ENCODE results near the gene CCDC71.
A peak's percentile ranks its signal among the peaks of the same experiment; 100 is the strongest.

CCDC71 gene

DNA sequence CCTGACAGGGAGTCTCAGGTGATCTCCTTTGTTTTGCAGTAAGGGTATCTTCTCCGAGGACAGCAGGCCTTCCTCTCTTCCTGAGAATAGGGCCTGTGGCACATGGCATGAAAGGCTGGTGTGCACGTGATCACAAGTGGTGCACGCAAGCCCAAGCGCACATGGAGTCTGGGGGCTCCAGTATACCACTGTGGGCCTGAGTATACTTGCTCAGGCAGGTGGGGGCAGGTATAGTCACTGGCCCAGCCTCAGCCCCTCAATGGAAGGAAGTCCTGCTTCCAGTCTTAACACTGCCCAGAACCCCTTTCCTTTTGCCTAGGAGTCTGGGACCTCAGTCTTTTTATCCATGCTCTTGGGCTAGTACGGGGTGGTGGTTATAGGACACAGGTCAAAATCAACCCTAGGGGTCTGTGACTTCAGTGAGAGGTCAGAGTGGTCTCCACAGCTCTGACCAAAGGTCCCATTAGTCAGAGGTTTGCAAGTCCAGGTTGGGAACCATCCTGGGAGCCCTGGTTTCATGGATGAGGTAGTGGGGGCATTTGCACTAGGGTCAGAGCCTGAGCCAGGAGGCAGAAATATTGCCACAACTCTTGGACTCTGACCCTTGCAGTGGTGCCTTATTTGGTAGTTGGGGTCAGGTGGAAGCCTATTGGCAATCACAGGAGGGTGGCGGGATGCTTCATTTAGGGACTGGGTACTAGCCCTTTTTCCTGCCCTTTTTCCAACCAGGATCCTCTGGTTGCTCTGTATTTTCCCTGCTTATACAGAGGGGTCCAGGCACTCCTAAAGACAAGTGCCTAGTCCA is 823 bp upstream of the CCDC71 start:
- no peak for DNase-seq

DNA sequence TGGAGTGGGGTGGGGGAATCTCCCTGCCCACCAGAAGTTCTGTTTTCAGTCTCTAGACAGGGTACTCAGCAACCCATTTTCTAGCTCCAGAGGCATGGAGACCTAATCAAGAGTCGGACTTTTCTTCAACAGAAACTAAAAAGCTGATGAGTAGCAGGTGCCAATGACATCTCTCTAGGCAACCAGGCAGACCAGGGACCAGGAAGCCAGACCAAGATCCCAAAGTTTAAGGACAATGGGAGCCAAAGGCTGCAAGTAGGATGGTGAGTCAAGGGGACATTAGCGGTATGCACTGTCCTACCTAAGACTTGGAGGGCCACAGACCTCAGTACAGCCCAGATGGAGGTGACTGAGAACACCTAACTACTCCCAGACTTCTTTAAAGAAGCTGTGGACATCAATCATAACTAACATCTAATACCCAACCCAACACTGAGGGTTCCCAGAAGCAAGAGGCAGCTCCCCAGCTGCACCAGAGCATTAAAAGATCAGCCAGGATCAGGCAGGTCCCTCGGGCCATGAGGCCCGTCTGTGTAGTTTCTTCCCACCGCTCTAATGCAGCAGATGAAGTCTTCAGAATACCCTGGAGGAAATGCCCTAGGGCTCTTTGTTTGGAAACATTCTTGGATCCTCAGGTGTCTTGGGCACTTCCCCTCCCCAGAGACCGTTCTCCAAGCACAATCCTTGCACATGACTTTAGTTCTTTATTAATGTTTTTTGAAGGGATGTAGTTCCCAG is 979 bp downstream of the CCDC71 start:
- DNase-seq = no peak

DNA sequence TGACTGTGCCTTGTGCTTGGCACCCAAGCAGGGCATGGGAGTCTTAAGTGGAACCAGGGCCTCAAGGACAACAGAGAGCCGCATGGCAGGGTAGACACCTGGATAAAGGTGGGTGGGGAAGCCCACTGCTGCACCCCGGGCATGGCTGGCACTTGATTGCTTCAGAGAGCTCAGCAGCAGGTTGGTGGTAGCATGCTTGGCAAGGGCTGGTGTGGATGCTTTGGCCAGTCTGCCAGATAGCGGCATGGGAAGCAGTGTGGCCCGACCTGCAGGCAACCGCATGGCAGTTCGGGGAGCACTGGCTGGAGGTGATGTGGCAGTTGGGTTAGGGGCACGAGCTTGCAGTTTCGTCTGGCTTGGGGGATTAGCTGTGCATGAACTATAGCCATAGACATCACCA is 2.5 kb downstream of the CCDC71 start:
- no peak for DNase-seq

DNA sequence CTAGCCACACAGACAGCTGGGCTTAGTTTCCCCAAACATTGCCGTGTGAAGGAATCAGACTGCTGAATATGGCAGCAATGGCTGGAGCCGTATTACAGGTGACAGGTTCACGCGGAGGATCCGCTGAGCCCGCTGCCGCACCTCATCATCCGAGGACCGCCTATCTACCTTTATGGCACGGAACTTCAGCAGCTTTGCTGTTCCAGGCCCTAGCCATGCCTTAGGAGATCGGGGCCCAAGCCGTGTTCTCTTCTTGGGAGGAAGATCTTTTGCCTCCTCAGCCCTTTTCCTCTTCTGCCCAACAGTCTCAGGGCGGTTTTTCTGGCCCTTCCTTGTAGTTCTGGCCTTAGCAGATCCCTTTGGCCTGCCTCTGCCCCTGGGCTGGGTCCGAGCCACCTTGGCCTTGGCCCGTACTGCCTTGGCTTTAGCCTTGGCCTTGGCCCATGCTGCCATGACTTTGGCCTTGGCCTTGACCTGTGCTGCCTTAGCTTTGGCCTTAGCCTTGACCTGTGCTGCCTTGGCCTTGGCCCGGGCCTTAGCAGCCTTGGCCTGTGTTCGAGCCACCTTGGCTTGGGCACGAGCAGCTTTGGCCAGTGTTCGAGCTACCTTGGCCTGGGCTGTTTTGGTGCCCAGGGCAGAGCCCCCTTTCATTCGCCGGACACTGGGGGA is 3.2 kb downstream of the CCDC71 start:
- DNase-seq = no peak

DNA sequence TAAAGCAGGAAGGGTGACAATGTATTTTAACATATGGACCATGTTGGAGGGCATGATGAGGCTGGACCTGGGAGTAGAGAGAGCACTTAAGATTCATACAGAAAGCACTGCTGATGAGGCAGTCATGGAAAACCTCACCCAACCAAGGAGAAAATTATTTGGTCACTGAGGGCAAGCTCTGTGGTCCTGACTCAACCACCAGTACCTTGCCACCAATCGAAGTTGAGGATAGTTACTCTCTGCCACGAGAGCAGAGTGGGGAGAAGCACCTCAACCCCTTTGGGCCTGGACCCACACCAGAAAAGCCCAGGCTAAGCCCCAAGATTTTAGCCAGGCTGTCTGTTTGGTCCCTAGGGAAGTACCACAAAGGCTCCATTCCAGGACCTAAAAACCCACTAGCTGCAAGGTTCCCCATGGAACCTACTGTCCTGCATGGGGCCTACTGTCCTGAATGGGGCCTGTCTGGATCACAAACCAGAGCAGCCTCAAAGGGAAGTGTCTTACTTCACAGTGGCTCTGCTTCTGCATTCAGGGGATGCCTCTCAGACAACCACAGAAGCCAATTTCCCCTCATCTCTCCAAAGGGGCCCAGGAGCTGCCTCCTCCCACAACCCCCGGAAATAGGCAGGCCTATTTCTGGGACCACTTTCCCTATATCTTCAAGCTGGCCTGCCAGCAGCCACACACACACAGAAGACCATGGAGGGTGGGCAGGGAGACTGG is 4.2 kb downstream of the CCDC71 start:
- DNase-seq = no peak

DNA sequence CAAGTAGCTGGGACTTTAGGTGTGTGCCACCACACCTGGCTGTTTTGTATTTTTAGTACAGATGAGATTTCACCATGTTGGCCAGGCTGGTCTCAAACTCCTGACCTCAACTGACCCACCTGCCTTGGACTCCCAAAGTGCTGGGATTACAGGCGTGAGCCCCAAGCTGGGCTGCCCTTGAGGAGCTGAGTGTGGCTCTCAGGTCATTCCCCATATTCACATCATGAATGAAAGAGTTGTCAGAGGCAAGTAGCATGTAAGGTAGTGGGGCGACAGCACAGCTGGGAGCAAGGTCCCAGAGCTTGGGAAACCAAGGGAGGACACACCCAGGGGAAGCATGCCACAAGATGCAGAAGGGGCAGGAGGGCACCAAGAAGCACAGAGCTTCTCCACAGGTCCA is 4.9 kb downstream of the CCDC71 start:
- DNase-seq = no peak

DNA sequence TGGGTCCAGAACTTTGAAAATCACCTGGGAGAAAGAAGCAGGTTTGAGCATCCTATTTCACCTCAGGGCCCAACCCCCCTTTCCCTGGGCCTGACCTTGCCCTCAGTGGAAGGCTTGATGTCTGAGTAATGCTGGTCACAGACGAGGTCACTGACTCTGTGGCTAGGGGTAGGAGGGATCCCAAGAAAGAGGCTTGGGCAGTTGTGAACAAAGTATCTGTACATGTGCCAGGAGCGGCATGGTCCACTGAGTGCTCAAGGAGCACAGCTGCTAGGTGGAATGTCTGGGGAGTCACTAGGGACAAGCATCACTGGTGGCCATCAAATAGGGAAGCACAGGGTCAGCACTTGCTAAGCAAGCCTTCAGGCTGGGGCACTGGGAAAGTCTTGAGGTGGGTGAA is 7.3 kb downstream of the CCDC71 start:
- no peak for DNase-seq

DNA sequence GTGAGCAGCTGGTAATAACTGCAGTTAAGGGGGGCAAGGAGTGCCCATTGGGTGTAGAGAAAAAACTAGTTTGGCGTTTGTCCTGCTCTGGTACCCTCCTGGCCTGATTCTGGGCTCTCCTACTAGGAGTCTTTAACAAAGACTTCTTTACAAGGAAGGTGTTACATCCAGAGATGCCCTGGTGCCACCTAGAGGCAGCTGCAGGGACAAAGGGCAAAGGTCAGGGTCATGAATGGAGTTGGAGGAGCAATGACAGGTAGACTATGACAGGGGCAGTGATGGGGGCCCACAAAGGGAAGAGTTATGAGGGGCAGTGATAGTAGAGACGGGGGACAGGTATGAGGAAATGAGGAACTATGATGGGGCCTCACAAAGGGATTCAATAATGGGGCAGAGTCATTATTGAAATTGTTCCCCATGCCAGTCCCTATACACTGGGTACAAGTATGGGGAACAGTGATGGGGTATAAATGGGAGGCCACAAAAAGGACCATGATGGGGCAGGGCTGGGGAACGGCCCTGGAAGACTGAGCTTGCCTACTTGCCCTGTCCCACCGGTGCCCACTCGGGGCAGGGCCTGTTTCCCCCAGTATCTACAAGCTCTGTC is 7.9 kb downstream of the CCDC71 start:
- DNase-seq = no peak

DNA sequence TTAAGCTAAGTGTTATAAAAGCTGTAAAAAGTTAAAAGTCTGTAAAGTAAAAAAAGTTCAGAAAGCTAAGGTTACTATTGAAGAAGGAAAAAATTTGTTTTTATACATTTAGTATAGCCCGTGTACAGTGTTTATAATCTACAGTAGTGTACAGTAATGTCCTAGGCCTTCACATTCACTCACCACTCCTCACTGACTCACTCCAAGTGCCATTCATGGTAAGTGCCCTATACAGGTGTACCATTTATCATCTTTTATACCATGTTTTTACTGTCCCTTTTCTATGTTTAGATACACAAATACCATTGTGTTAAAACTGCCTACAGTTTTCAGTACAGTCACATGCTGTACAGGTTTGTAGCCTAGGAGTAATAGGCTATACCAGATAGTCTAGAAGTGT is 8.8 kb downstream of the CCDC71 start:
- DNase-seq = no peak

DNA sequence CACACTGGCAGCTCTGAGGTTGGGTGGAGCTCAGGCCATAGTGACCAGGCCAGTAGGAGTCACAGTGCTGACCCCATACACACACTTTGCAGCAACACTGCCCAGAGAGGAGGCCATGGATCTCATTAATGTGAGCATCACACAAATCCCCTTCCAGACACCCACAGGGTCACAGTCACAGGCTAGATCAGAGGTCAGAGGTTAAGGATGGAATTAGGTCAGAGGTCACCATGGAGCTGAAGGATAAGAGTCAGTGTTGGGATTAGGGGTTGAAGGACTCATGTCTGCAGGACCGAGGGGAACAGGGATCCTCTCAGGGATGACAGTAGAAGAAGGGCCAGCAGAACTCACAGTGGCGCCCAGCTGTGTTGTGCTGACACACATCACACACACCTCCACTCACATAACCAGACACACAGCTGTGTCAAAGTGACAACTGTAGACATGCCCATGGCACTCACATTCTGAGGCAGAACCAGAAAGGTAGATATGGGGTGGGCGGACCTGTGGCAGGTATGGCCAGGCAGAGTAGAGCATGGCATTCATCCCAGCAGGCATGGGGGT is 12.7 kb downstream of the CCDC71 start:
- no peak for DNase-seq

DNA sequence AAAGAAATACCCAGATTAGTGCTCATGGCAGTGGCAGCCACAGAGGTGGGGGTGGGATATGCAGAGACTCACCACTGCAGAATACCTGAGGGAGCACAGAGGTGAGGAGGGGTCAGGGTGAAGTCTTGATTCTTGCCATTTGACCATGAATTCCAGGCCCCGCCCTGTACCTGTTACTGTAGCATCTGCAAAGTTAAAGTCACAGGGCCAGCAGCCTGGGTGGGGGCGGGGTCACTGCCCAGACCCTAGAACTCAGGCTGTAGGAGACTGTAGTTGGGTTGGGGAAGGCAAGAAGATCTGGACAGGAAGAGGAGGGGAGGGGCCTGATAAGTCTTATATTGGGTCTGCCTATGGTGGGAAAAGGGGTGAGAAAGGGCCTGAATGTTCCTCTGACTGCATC is 14.5 kb downstream of the CCDC71 start:
- DNase-seq = no peak

DNA sequence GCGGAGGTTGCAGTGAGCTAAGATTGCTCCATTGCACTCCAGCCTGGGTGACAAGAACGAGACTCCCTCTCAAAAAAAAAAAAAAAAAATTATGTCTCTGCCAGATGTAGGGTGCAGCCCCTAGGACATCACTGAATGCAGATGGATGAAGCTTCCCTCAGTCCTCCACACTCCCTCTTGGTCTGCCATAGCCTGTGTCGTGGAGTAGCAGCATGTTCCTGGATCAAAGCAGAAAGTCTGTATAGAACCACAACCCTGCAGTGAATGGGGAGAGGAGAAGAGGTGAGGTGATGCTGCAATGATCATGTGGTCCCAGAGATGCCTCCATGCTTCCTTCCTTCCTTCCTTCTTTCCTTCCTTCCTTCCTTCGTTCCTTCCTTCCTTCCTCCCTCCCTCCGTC is 18.0 kb downstream of the CCDC71 start:
- no peak for DNase-seq

DNA sequence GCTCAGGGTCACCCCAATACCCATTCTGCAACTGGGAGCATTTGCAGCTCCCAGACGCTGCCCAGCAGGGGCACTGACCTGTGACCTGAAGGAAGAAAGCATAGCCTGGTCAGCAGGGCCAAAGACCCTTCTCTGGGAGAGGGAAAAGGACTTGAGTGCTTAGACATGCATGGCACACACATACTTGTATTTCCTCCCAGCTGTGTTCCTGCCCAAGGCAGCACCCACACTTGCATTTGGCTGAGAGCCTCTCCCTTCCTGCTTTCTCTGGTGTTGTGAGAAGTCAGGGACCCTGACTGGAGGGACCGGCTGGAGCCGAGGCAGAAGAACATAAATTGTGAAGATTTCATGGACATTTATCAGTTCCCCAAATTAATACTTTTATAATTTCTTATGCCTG is 26.1 kb downstream of the CCDC71 start:
- no peak for DNase-seq

DNA sequence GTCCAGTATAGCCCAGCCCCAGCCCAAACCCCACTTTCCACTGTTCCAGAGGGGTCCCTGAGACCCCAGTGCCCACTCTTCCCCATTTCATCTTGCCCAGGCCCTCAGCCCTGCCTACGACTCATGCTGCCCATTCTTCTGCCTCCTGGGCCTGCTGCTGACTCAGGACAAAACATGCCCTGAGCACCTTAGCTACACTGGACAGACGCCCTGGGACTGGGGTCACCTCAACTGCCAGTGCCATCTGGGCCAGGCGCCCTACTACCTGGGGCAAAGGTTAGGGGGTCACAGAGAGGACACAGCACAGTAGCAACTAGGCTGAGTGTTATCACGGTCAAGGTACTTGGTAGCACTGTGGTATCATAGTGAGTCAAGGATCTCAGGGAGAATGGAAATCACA is 30.6 kb downstream of the CCDC71 start:
- DNase-seq = no peak

DNA sequence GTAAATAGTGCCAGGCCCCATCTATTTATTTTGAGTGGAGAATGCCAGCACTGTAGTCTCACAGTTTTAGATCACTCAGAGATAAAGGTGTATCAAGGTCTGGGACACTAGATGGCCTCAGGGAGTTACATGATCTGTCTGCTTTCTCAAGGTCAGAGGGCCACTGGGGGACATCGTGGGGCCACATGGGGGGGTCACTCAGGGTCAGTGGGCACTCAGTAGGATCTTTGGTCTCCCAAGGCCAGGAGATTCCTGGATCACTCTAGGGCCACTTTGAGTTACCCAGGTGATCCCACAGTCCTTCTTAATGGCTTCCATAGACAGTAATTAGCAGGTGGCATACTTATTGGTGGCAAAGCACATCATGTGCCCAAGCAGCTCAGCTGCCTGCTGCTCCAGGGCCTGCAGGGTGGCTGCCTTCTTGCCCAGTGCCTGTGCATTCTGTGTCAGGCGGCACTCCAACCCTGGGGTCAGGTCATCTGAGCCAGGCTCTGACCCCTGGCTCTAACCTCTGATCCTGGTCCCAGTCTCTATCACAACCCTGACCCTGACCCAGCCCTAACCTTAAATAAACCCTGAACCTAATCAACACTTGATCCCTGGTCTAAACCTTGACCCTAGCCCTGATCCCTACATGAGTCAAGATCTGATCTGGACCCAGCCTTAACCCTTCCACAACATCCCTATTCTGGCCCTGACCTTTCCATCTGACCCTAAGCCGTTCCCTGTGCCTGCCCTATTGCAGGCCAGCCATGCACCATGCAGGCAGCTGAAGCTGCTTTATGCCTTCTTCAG is 31.5 kb downstream of the CCDC71 start:
- no peak for DNase-seq

DNA sequence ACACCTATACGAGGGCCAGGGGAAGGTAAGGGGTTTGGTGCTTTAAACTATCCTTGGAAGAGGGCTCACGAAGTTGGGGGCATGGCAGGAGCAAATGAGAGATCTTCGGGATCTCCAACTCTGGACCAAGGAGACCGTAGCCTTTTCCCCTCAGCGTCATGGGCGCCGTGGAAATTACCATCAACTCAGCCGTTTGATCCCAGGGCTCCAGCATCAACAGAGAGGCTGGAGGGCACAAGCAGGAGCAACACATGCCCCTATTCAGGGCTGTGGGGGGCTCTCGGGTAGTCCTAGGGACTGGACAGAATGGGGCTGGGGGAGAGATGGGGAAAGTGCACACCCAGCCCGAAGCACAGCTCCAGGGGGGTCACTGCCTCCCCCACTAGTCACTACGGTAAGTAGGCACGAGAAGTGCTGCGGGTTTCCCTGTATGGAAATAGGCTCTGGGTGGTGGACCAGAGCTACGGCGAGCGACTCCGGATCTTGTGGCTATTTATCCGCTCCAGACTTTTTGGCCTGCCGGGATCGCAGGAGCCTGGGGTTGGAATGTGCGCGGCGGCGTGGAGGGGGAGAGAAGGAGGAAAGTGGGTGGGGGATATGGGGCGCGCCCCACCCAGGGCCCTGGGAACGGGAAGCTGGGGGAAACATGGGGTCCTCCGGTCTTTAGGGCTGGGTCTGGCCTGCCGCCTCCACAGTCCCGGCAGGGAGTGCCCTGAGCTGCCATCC is 32.7 kb downstream of the CCDC71 start:
- peak; percentile 76 for DNase-seq

DNA sequence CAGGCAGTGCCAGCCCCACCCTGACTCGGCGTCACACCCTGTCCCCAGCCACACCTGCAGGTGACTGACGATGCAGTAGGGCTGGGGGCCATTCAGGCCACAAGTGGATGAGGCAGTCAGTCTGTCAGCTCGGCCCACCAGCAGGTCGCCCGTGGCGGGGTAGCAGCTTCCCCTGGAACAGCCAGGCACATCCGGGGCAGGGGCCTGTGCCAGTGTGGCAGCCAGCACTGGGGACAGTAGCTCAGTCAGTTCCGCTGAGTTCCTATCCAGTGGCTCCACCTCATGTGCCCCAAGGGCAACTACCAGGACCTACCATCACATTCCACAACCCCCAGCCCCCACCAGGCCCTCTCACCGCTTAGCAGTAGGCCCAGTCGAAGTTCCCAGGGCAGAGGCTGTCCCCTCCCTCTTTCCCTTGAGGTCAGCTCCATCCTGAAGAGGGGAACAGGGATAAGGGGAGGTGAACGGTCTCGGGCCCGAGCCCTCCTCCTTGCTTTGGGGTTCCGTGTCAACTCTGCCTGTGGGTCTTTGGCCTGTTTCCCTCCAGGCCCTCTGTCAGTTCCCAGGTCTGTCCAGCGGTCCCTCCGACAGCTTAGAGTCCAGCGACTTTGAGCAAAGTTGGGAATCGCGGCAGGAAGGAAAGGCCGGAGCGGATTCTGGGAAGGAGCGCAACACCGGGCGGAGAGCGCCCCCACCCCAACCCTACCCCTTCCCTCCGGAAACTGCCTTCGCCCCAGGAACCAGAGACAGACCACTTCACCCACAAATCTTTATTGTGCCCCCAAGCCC is 33.5 kb downstream of the CCDC71 start, which contains the start of gene LAMB2:
LAMB2 (minus strand) TSS at position 614 of the 789 bp plus-strand sequence; CDS start at position 431, 183 bp downstream.
- DNase-seq = peak; percentile 64

DNA sequence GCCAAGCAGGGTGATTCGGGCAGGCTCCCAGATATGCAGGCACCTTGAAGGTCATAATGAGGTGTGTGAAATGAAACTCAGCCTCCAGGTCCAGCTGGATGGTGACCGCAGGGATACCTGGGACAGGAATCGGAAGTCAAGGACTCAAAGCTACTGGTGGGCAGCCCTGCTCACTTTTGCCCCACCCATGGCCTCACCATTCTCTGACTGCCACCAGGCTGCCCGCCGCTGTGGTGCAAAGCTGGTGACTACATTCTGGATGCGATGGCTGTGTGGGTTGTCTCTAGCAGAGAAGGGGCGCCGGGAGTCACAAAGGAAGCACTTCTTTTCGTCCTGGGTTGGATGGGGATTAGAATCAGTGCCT is 34.1 kb downstream of the CCDC71 start:
- DNase-seq = no peak

DNA sequence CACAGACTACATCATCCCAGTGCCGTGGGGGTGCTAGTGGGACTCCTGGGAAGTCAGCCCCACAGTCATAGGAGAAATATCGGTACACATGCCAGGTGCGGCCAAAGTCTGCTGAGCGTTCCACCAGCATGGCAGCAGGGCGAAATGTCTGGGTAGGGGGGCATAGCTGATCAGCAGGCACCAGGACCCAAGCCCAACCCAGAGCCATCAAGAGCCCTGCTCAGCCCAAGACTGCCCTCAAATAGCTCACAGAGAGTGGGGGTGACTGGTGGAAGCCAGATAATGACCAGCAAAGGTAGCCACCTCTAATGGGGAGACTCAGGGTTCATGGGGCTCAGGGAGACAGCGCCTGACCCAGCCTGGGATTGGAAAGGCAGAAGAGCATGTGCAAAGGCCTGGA is 34.6 kb downstream of the CCDC71 start:
- no peak for DNase-seq

DNA sequence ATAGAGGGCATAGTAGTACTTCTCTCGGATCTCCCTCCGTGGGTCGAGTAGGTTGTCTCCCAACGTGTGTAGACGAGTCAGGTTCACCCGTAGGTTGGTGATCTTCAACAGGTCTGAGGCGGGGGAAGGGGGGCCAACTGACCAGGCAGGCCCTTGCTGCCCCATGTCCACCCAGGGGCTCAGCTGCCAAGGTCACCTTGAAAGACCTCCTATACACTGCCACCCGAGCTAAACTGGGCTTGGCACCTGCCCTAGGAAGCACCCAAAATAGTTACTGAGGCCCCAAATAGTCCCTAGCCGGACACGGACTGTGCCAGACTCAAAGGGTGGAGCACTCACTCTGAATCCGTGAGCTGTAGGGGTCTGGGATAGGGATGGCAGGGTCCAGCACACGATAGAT is 35.1 kb downstream of the CCDC71 start:
- no peak for DNase-seq

Data from amniotic stem cell (primary cell).